Spleen (tissue), 7 donors: ENCODE data around the gene ZNF317.

ENCODE experiments used
- CTCF ChIP-seq, 11 experiments: fragments of 200-600 bp in 7 of 11; fragments of 450-650 bp in 4 of 11; sonication (generic) in 4 of 11; IDR thresholded peaks in 8 of 11; conservative IDR thresholded peaks in 3 of 11; 1 replicate in 7 of 11; 2 replicates in 4 of 11; pipeline versions ENCODE4 v1.4.0 to v1.8.0; 2016 to 2021; ENCODE audit warnings: antibody characterized with exemption in 11 of 11, inconsistent platforms in 4 of 11, mild to moderate bottlenecking in 1 of 11
- POLR2A ChIP-seq, 3 donors: fragments of 450-650 bp; IDR thresholded peaks; one replicate each; pipeline ENCODE4 v1.5.1; 2017; ENCODE audit warnings: antibody characterized with exemption in 3 of 3, mild to moderate bottlenecking in 1 of 3
- donor health status: DM: no; HTN: no; CAD: no; lungs with moderate emphysema.
- donor health status: DM: no; HTN: no; CAD: no.
- donor health status: DM: no; HTN: no; CAD: no.

GRCh38 chr19:9139609-9140158, 513 bp upstream of the ZNF317 start:
- TF ChIP-seq CTCF (IDR thresholded peaks at IDR 0.05 in 8 of 11, conservative IDR thresholded peaks at IDR 0.05 in 3 of 11) = no peak
- no peak for TF ChIP-seq POLR2A (IDR thresholded peaks at IDR 0.05)
